Thyroid gland (tissue), 4 donors: ENCODE data around the gene TATDN2. TPM values are rescaled to one million over a fixed set of nuclear protein-coding genes. Genes with fewer than 3 reads are reported as not detected.
"Not testable (repeated sequence)": the region's sequence is repeated elsewhere in the genome, so short reads cannot be mapped to it uniquely, and the experiment has no call there.

Experiments
- DNase-seq, 2 donors: peaks; one replicate each; pipeline ENCODE4 v3.0.0-alpha.2; 2019
- H3K27ac ChIP-seq, 3 donors: fragments of 200-600 bp; sonication (generic); 1 replicate in 2 of 3; 2 replicates in 1 of 3; pipeline ENCODE4 v1.5.1; 2016 to 2019; ENCODE audit warnings: mild to moderate bottlenecking in 1 of 3, moderate library complexity in 1 of 3
- H3K27me3 ChIP-seq: fragments of 200-600 bp; sonication (generic); one replicate; pipeline ENCODE4 v1.5.1; 2019
- H3K36me3 ChIP-seq, 2 donors: fragments of 200-600 bp; sonication (generic); one replicate each; pipeline ENCODE4 v1.5.1; 2016 to 2019
- H3K4me1 ChIP-seq, 2 donors: fragments of 200-600 bp; sonication (generic); one replicate each; pipeline ENCODE4 v1.5.1; 2017 to 2019
- H3K4me3 ChIP-seq, 3 donors: fragments of 200-600 bp; sonication (generic); replicated peaks in 1 of 3; 1 replicate in 2 of 3; 2 replicates in 1 of 3; pipeline ENCODE4 v1.5.1; 2016; ENCODE audit warnings: mild to moderate bottlenecking in 1 of 3
- H3K9me3 ChIP-seq: fragments of 200-600 bp; sonication (generic); one replicate; pipeline ENCODE4 v1.5.1; 2017
- CTCF ChIP-seq, 6 experiments: fragments of 200-600 bp in 3 of 6; fragments of 450-650 bp in 3 of 6; sonication (generic) in 3 of 6; IDR thresholded peaks; one replicate each; pipeline ENCODE4 v1.5.1; 2016 to 2019; ENCODE audit warnings: antibody characterized with exemption in 6 of 6, mild to moderate bottlenecking in 2 of 6, inconsistent platforms in 1 of 6, moderate library complexity in 1 of 6
- POLR2A ChIP-seq, 2 donors: fragments of 450-650 bp; IDR thresholded peaks; one replicate each; pipeline ENCODE4 v1.6.1; 2017; ENCODE audit warnings: antibody characterized with exemption in 2 of 2, mild to moderate bottlenecking in 2 of 2, moderate library complexity in 1 of 2
- WGBS, 2 donors: methylation state at CpG; one replicate each; pipeline ENCODE4 v1.1.5; 2017; 5-methylcytosine and 5-hydroxymethylcytosine counted together
- intact Hi-C: fragments of 100-400 bp; cut with DNase I; formaldehyde crosslinking; loops from one replicate; pipeline ENCODE4 v1.15.1; 2023
- total RNA-seq, 4 donors: library from RNA; depleted of rRNA; stranded (reverse); fragments of >200 nt; gene quantifications; one replicate each; pipeline ENCODE4 v1.2.3, GENCODE V29; 2016

TATDN2 gene
- total RNA-seq, 4 donors from 2014 or later: 21.4 to 37.1 (median 30.1) TPM

- H3K4me1 ChIP-seq: peaks cover 14 to 16% of the 10 kb centered on the region in 2 donors
- no peaks in the 10 kb centered on the region for H3K27me3 ChIP-seq
- no peak for DNase-seq
- no peak for TF ChIP-seq CTCF (IDR thresholded peaks at IDR 0.05)
- no peak for TF ChIP-seq POLR2A (IDR thresholded peaks at IDR 0.05)
- peaks cover 12% of the 10 kb centered on the region in 2 donors for H3K36me3 ChIP-seq
- intact Hi-C loops: no loop called here
- H3K27ac ChIP-seq: no peak overlapping the region
- no peak overlapping the region for H3K4me3 ChIP-seq
- H3K9me3 ChIP-seq: no peaks in the 10 kb centered on the region
These were observed 19.9 kb downstream of the TATDN2 start for GRCh38 chr3:10268116-10268515.

- no peak for TF ChIP-seq POLR2A (IDR thresholded peaks at IDR 0.05)
- no peak for TF ChIP-seq CTCF (IDR thresholded peaks at IDR 0.05)
- 92 to 95% methylated on average over 5 of the region's 5 CpGs for WGBS, 2 donors
- Histone ChIP-seq H3K27ac (no peak overlapping the region), H3K4me3 (no peak overlapping the region), H3K4me1 (peaks cover 11 to 13% of the 10 kb centered on the region in 2 donors), H3K36me3 (peaks cover 12% of the 10 kb centered on the region in 2 donors), H3K27me3 (no peaks in the 10 kb centered on the region), H3K9me3 (no peaks in the 10 kb centered on the region)
- DNase-seq: no peak
- intact Hi-C loops: no loop called here
These were observed 20.7 kb downstream of the TATDN2 start for GRCh38 chr3:10268930-10269329.

GRCh38 chr3:10269443-10269842, 21.2 kb downstream of the TATDN2 start:
- H3K4me3 ChIP-seq: no peak overlapping the region
- intact Hi-C loops: no loop called here
- WGBS, 2 donors: 93 to 98% methylated on average over 5 of the region's 5 CpGs
- peaks cover 12% of the 10 kb centered on the region in 2 donors for H3K36me3 ChIP-seq
- H3K4me1 ChIP-seq: peaks cover 6 to 11% of the 10 kb centered on the region in 2 donors
- H3K27me3 ChIP-seq: no peaks in the 10 kb centered on the region
- no peak for DNase-seq
- H3K27ac ChIP-seq: no peak overlapping the region
- no peak for TF ChIP-seq POLR2A (IDR thresholded peaks at IDR 0.05)
- TF ChIP-seq CTCF (IDR thresholded peaks at IDR 0.05): no peak
- no peaks in the 10 kb centered on the region for H3K9me3 ChIP-seq

- DNase-seq, H3K27ac ChIP-seq, intact Hi-C loops, H3K27me3 ChIP-seq, H3K4me3 ChIP-seq, H3K9me3 ChIP-seq: not testable (repeated sequence)
- WGBS, 2 donors: 98% methylated on average over 8 to 11 of the region's 11 CpGs
- Histone ChIP-seq H3K36me3 (peaks cover 12% of the 10 kb centered on the region in 2 donors), H3K4me1 (peaks cover 6 to 14% of the 10 kb centered on the region in 2 donors)
These were observed 24.2 kb downstream of the TATDN2 start for GRCh38 chr3:10272476-10272875.

GRCh38 chr3:10272977-10273376, 24.7 kb downstream of the TATDN2 start:
- Histone ChIP-seq H3K4me1 (peaks cover 6 to 11% of the 10 kb centered on the region in 2 donors), H3K9me3 (no peaks in the 10 kb centered on the region), H3K27me3 (no peaks in the 10 kb centered on the region), H3K27ac (no peak overlapping the region), H3K4me3 (no peak overlapping the region), H3K36me3 (peaks cover 12% of the 10 kb centered on the region in 2 donors)
- WGBS, 2 donors: 95 to 98% methylated on average over 2 of the region's 2 CpGs
- intact Hi-C loops: no loop called here
- no peak for DNase-seq
- no peak for TF ChIP-seq CTCF (IDR thresholded peaks at IDR 0.05)
- no peak for TF ChIP-seq POLR2A (IDR thresholded peaks at IDR 0.05)
